NCI-H1436 (cell line): Measurements from ENCODE around the gene CMBL.

ENCODE experiments used
- DNase-seq: peaks from one replicate; lab custom pipeline; 2025; lab: John Stamatoyannopoulos, UW

The CMBL gene

DNA sequence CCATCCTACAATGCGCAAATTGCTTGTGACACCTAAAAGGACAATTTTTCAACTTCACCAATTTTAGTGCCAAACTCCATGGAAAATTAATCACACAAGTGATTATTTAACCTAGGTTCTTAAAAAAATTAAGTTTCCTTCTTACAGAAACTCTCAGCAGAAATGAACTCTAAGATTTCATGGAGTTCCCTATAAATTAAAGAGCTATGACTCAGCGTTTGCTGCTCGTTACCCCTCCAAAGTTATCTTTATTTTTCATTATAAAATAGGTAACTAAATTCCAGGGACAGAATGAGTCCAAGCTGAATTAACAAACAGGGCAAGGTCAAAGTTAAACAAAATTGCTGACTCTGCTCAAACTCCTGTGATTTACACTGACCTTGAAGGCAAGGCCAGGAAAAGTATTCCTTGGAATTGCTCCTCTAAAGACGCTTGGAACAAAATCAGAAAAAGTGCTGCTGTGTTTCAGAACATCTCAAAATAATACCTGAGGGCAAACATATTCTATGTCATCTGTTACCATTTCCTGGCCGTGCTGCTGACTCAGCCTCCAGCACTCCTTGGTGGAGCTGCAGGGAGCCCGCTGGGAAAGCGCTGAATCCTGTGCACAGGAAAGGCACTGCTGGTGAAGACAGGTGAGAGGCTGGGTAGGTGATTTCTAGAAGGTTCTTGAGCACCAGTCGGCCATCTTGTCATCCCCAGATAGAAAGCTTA lies 2.5 kb upstream of the CMBL start:
- no peak for DNase-seq

DNA sequence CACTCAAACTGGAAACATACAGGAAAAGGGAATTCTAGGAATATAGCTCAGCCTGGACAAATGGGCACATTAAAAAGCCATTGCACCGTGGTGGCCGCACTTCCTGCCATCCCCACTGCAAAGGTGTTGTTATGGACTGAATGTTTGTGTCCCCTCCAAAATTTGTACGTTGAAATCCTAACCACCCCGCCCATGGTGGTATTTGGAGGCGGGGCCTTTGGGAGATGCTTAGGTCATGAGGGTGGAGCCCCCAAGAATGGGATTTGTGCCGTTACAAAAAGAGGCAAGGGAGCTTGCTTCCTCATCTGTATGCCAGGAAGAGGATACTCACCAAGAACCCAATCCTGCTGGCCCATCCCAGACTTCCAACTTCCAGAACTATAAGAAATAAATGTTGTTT lies 1.1 kb upstream of the CMBL start:
- no peak for DNase-seq

- DNase-seq: no peak
Measured at GRCh38 chr5:10306806-10307205, 896 bp downstream of the CMBL start.

DNA sequence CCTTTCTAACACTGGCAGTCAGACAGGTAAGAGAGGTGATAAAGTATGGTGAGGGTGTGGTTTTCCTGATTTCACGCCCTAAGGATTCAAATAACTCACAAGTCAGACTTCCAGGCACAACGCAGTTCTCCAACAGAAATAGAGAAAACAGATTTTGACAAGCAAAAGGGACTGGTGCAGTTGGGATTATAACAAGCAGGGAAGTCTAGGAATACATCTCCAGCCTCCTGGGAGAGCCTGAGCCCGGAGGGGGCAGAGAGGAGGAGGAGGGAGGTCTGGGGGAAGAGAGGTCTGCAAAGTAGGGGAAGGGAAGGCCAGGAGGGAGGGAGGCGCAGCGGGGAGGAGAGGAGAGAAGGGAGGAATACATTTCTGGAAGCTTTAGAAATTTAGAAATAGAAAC lies 1.6 kb downstream of the CMBL start:
- no peak for DNase-seq

DNA sequence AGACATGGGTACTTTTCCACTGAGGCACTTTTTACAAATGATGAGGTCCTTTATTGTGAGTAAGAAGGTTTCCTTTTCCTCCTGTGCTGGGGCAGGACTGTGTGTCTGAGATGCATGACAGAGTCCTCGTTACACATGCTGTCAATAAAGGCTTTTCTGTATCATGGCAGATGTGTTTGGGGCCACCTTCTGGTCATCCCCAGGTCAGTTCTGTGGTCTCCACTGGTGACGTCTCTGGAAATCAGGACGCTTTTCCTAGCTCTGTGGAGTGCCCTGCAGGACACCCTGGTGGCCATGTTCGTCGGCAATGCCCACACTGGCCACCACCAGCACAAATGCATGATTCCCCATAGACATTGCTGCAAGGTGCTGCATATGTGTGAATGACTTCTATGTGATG lies 2.8 kb downstream of the CMBL start:
- DNase-seq: no peak

DNA sequence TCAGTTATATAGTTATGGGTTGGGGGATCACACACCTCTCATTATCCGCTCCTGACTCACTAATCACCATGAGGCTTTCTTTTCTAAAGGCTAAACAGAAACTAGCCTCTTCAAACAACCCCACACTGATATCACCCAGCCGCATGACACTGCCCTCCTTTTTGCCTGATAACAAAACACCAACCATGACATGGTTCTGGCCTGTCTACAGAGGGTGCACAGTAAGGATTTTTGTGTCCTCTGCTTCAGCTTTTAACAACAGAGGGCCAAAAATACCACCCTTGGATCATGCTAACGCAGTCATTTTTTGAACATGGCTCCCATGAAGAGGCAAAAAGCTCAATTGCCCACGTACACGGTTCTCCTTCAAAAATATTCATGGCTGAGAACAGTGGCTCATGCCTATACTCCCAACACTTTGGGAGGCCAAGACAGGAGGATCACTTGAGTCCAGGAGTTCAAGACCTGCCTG lies 4.0 kb downstream of the CMBL start:
- no peak for DNase-seq

DNA sequence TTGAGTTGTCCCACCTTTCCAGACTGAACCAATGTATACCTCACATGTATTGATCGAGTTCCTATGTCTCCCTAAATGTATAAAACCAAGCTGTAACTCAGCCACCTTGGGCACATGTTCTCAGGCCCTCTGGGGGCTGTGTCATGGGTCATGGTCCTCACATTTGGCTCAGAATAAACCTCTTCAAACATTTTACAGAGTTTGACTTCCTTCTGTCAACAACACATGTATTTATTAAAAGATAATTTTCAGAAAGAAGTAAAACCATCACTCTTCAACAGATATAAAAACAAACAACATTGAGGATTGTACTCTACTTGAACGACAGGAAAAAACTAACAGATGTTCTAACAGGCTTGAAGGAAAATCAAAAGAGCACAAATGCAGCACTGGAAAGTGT lies 4.5 kb downstream of the CMBL start:
- DNase-seq: no peak

GRCh38 chr5:10301842-10302610 lies 5.7 kb downstream of the CMBL start:
- no peak for DNase-seq

GRCh38 chr5:10301266-10301665 lies 6.4 kb downstream of the CMBL start:
- DNase-seq: no peak

DNA sequence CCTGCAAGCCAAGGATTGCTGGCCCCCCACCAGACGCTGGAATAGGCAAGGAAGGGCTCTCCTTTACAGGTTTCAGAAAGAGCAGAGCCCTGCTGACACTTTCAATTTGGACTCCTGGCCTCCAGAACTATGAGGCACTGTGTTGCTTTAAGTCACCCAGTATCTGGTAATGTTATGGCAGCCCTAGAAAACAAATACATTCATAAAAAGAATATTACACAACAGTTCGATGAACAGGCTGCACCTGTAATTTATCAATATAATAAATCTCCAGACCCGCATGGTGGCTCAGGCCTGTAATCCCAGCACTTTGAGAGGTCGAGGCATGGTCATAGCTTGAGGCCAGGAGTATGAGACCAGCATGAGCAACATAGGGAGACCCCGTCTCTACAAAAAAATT lies 7.5 kb downstream of the CMBL start:
- DNase-seq: no peak

- DNase-seq: no peak
Measured at GRCh38 chr5:10297646-10298204, 10.0 kb downstream of the CMBL start.

DNA sequence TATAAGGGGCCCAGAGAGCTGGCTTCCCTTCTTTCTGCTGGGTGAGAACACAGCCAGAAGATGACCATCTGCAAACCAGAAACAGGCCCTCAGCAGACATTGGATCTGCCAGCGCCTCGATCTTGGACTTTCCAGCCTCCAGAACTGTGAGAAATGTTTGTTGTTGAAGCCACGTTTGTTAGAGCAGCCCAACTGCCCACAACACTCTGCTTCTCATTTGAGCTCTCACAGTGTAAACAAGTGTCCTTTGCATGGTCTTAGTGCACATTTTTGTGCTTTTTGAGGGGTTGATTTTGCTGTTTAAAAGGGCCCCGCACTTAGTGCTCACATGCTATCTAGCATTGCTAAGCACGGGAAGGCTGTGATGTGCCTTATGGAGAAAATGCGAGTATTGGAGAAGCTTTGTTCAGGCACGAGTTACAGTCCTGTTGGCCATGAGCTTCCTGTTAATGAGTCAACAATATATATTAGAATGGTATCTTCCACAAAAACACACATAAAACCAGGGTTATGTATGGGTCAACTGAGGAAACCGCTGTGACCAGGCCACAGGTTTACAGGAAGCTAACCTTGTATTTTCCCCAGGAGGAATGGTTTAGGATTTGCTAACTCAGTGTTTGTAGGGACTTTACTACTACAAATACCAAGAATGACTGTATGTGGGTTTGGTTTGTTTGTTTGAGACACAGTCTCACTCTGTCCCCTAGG lies 11.9 kb downstream of the CMBL start:
- DNase-seq: no peak

DNA sequence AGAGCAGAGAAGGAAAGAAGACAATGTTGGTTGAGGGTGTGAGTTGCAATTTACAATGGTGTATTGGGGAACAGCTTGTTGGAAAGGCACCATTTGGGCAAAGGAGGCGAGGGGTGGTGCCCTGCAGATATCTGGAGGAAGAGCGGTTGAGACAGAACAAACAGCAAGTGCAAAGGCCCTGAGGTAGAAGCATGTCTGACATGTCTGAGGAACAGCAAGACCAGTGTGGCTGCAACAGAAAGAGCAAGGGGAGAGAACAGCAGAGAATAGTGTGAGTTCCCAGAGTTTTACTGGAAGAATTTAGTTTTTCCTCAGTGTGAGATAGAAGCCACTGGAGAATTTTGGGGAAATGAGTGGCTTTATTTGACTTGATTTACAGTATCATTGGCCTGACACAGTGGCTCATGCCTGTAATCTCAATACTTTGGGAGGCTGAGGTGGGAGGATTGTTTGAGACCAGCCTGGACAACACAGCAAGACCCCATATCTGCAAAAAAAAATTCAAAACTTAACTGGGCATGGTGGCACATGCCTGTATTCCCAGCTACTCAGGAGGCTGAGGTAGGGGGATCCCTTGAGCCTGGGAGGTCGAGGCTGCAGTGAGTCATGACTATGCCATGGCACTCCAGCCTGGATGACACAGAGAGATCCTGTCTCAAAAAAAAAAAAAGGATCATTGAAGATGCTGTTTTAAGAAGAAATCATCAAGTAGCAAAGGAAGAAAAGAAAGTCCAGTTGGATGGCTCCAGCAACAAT lies 13.6 kb downstream of the CMBL start:
- DNase-seq: no peak

DNA sequence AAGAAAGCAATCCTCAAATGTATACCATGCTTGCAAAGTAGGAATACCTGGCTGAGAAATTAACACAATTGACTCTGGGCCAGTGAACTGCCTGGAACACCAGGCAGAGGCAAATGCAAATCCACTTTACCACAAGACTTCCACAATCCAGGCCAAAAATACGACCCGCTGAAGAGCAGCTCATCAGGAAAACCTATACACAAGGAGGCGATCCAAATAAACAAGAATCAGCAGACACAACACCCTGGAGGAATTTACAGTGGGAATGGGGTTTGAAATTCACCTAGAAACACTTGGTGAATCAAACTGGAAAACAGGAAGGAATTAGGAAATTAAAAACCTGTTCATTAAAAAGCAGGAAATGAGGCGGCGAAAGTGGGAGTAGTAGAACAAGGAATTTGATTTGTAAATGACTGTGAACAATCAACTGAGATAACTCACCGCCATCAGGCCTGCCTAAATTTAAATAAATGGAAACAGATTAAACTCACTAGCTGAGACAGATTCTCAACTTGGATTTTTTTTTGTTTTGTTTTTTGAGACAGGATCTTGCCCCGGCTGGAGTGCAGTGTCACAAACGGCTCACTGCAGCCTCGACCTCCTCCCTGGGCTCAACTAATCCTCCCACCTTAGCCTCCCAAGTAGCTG lies 15.9 kb downstream of the CMBL start:
- no peak for DNase-seq

DNA sequence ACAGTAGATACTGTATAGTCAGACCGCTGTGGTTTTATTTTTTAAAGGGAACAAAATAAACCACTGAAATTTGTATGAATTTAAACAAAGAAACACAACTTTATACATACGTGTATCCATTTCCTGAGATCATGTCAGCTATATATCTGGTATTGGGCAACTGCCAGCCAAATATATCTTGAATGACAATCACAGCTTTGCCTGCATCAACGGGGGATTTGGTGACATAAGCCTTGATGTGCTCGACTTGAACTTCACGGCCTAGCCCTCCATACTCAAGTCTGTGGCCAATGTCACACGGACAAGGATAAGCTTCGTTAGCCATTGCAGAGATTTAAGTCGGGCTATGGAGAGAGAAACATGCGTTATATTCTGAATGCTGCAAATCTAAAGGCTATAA lies 17.3 kb downstream of the CMBL start:
- no peak for DNase-seq

DNA sequence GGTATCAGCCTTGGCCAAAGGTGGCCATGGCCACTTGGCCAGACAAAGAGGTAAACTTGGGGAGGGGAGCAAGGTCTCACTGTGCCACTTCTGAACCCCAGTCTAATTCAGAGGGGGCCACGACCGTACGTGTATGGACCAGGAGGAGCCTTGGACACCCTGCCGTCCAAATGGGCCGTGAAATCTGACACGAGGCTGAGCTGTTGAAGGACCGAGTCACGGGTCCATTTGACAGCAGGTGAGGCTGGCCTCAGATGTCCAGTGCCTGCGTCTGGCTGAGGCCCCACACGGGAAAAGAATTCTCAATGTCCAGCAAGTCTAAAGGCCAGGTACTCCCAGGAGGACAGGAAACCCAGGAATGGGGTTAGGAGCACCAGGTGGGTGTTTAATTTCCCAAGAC lies 17.7 kb downstream of the CMBL start:
- DNase-seq: no peak

DNA sequence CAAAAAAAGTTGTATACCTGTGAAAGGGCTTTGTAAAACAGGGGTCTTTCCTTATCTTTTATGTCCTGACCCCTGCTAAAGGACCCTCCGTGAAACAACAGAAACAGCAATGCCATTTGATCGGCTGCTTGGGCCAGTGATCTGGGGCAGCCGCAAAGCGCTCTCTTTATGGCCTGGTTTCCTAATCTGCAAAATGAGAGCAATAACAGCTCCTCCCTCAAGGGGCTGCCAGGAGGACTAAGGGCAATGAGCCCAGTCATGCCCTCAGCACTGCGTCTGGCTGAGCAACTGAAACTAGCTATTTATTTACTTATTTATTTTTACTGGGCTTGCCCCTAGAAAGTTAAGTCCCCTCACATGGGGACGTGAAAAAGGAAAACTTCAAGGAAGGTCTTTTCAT lies 18.3 kb downstream of the CMBL start:
- peak; percentile 35 for DNase-seq

GRCh38 chr5:10288592-10289219 lies 19.0 kb downstream of the CMBL start:
- peak; percentile 97 for DNase-seq

GRCh38 chr5:10286862-10287227 lies 20.9 kb downstream of the CMBL start:
- no peak for DNase-seq

DNA sequence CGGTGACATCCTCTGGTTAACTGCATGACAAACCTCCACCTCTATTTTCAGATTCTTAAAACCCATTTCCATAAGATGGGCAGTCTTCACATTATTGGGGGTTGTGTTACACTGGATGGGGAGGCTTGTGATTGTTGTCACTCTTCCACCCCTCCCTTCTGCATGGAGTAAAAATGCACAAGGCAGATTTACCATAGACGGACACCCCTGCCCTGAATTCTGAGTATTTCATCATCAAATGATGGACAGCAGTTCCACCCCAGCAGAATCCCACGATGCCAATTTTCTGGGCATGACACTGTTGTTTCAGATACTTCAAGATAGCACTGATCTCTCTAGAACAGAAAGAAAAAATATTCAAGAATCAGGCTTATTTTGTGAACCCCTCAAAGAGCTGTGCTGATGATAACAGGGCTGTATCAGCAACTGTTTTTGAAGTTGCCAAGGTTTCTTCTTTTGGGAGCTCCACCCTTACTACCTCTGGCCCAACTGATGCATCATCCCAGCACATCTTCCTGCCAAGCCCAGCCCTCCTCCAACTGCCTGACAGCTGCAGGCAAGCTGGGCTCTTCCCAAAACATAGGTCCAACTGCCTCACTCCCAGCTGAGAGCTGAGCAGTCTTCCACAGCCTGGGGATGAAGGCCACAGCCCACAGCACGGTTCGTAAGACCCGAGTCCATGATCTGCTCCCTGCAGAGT lies 21.4 kb downstream of the CMBL start:
- DNase-seq: no peak
